HG03196 (cell line): ENCODE data around the gene MTAP.

ENCODE experiments used
- ATAC-seq: cut with Tn5 transposase; IDR thresholded peaks from one replicate; pipeline ENCODE4 v1.9.1; 2021; ENCODE audit not compliant: unreplicated experiment

The MTAP gene

GRCh38 chr9:21969011-21969940 lies 166.8 kb downstream of the MTAP start:
- ATAC-seq, result no peak

DNA sequence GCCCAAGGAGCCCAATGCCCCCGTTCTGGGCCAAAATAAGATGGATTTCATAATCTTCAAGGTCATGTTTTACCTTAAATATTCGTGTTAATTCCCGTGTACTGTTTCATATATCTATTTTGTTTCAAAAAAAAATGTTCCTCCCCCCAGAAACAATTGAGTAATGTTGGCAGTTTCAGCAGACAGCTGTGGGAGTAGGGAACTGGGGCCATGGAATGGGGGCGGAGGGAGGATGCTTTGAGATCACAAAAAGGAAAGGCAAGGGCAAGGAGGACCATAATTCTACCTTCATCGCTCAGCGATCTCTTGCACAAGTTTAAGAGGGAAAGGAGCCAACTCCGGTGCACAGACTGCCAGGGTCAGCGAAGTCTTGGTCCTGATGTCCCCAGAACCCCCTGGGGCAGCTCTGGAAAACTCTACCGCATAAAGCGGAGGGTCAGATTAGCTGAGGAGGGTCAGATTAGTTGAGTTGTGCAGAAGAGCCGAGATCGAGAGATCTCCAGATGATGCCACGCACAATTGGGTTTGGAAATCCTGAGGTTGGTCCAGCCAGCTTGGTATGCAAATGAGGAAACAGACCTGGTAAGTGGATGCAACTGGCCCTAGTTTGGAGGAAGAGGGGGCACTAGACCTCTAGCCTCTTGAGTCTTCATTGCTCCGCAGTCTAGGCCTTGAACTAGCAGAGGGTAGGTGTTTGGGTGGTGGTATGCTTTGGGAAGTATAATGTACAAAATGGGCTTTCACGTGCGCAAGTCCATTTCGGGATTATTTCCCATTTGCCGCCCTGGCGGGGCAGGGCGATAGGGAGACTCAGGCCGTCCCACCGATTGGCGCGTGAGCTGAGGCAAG lies 167.7 kb downstream of the MTAP start:
- ATAC-seq, result no peak

DNA sequence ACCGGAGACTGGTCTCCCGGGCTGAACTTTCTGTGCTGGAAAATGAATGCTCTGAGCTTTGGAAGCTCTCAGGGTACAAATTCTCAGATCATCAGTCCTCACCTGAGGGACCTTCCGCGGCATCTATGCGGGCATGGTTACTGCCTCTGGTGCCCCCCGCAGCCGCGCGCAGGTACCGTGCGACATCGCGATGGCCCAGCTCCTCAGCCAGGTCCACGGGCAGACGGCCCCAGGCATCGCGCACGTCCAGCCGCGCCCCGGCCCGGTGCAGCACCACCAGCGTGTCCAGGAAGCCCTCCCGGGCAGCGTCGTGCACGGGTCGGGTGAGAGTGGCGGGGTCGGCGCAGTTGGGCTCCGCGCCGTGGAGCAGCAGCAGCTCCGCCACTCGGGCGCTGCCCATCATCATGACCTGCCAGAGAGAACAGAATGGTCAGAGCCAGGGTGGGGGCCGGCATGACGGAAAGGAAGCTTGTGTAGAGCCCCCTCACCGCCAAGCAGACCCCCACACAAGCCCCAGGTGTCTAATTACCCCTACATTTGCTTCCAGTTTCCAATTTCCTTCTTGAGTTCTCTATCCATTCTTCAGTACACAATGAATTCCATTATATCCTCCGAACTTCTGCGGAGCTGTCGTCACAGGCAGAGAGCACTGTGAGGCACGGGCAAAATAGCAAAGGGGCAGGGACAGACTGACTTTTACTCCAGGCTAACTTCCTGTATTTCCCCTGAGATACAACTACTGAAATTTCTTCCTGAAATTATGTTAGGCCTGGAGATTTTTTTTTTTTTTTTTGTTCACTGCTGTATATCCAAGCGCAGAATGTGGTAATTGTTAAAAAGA lies 168.6 kb downstream of the MTAP start:
- no peak for ATAC-seq

DNA sequence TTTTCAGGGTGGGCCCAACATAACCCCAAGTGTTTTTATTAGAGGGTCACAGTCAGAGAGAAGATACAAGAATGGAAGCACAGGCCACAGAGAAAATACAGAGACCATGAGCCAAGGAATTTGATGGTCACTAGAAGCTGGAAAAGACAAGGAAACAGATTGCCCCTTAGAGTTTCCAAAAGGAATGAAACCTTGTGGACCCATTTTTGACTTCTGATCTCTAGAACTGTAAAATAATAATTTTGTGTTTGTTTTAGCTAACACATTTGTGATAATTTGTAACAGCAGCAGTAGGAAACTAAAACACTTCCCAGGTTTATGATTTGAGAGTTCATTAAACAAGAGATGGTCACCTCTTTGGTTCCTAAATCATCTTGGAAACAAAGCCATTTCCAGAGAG lies 169.9 kb downstream of the MTAP start:
- no peak for ATAC-seq

- ATAC-seq, result no peak
Measured at GRCh38 chr9:21974343-21974721, 171.9 kb downstream of the MTAP start.

- no peak for ATAC-seq
Measured at GRCh38 chr9:21974722-21975409, 172.4 kb downstream of the MTAP start.

DNA sequence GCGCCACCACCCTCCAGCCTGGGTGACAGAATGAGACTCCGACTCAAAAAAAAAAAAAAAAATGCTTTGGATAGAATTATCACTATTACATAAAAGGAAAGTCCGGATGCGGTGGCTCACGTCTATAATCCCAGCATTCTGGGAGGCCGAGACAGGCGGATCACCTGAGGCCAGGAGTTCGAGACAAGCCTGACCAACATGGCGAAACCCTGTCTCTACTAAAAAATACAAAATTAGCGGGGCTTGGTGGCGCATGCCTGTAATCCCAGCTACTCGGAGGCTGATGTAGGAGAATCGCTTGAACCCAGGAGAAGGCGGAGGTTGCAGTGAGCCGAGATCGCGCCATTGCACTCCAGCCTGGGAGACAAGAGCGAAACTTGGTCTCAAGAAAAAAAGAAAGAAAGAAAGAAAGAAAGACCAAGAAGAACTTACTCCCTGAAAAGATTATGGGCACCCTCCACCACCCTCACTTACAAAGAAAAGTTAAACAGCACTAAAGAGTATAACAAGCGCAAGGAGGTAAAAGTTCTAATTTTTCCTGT lies 174.0 kb downstream of the MTAP start:
- ATAC-seq, result no peak

DNA sequence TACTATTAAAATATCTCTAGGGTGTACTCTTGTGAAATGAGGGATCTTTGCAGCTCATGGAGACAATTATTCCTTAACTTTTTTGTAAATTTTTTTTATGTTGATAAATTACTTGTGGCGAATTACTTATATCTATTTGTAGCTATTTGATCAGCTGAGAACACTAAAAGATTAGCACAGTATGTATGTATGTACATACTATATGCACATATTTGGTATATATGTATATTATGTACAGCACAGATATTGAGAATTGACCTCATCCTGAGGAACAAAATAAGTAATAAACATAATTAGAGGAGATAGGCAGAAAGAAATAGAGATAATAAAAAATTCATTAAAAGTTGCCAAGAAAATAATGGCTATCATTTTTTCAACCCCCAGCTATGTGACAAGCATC lies 180.0 kb downstream of the MTAP start:
- ATAC-seq, result no peak

DNA sequence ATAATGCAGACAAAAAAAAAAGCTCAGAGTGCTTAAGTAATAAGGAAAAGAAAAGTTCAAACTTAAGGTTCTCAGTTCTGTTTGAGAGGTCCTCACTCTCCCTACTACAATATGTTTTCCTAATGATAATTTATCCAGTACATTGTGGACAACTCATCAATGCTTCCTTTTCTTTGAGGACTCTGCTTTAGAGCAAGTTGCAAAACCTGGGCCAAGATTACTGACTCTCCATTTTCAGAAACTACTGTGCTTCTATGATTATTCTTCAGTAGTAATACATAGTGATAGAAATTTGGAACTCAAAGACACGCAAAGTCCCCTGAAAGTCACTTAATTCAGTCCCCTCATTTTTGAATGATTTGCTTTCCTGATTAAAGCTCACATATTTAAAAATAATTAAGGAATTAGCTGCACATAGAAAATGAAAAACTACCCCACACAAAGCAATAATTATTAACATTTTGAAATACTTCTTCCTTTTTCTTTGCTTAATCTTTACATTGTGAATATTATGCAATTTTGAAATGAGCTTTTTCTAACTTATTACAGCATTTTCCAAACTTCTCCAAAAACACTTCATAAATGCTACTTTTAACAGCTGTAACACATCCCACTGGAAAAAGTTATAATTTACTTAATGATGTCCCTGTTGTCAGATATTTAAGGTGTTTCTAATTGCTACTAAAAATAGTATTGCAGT lies 180.6 kb downstream of the MTAP start:
- ATAC-seq, result no peak

GRCh38 chr9:21983561-21983935 lies 181.1 kb downstream of the MTAP start:
- ATAC-seq, result no peak

DNA sequence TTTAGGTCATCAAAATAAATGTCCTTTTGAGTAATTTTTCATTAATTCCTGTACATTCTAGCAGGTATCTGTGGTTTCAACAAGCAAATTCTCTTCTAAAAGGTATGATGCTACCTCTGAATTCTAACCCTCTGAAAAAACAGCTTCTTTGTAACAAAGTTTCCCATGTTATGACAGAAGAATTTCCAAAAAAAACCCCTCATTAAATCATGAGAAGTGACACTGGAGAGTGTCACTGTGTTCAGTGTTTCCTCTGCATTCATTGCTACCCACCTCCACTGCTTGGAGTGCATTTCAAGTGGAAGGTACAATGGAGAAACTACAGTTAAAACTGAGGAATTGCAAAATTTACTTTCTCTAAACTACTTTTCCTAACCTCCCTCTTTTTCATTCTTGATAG lies 181.7 kb downstream of the MTAP start:
- ATAC-seq, result no peak

GRCh38 chr9:21985964-21986667 lies 183.7 kb downstream of the MTAP start:
- ATAC-seq, result no peak
